K562 (cell line): Measurements from ENCODE around the gene GNGT2. TPM values are rescaled to one million over a fixed set of nuclear protein-coding genes. Genes with fewer than 3 reads are reported as not detected.

Source experiments
- ATAC-seq: fragments of 200-7000 bp; cut with Tn5 transposase; 3 replicates; pipeline ENCODE4 v1.9.1; 2020; ENCODE audit warnings: moderate library complexity
- BruUV-seq: library from RNA; stranded (reverse); fragments of 400-500 nt; replicated peaks from 2 replicates; lab custom pipeline; 2021; lab: Mats Ljungman, UMichigan
- CTCF ChIA-PET: fragments of 300-600 bp; formaldehyde crosslinking; extraction: SDS; loops from one replicate; lab custom pipeline; 2021; ENCODE audit warnings: low intra/inter-chr PET ratio; lab: Yijun Ruan, JAX
- POLR2A ChIA-PET: fragments of 300-600, 350-650 bp; sonication (Branson Sonifier 250); formaldehyde crosslinking; extraction: SDS; loops from one replicate; lab custom pipeline; 2021; ENCODE audit warnings: antibody characterized with exemption, inconsistent platforms; lab: Yijun Ruan, JAX
- DNase-seq, 4 experiments: peaks; one replicate each; pipeline versions ENCODE4 v3.0.0 to v3.0.0-alpha.2; 2011 to 2018; ENCODE audit warnings: low spot score in 3 of 4, mixed read lengths in 3 of 4; ENCODE audit errors: extremely low read depth in 1 of 4
- FAIRE-seq: peaks from 2 replicates; lab custom pipeline; 2011; peaks lifted over from hg19 to GRCh38; lab: Jason Lieb, UNC
- H2AFZ ChIP-seq: 2 replicates; pipeline ENCODE4 v1.6.0; 2011; ENCODE audit warnings: low read depth, low read length, control low read depth, inconsistent platforms
- H3K27ac ChIP-seq: fragments of 200-600 bp; 3 replicates; pipeline ENCODE4 v1.8.0; 2011; ENCODE audit warnings: low read depth, mild to moderate bottlenecking, control low read depth, inconsistent platforms, low read length, moderate library complexity, mixed read lengths; ENCODE audit errors: extremely low read depth
- H3K27me3 ChIP-seq, 2 experiments: fragments of 300-600 bp in 1 of 2; 2 replicates in 1 of 2; 3 replicates in 1 of 2; pipeline versions ENCODE4 v1.6.0 to v1.8.0; 2011; ENCODE audit warnings: inconsistent platforms in 2 of 2, low read length in 2 of 2, mild to moderate bottlenecking in 1 of 2, mixed read lengths in 1 of 2, moderate library complexity in 1 of 2; ENCODE audit not compliant: control insufficient read depth in 2 of 2, insufficient read depth in 2 of 2
- H3K36me3 ChIP-seq: fragments of 300-600 bp; 3 replicates; pipeline ENCODE4 v1.8.0; 2011; ENCODE audit warnings: mild to moderate bottlenecking, low read length, inconsistent platforms; ENCODE audit not compliant: control insufficient read depth, insufficient read depth
- H3K4me1 ChIP-seq, 2 experiments: fragments of 200-600 bp in 1 of 2; replicated peaks in 1 of 2; 2 replicates in 1 of 2; 3 replicates in 1 of 2; pipeline versions ENCODE4 v1.5.1 to v1.8.0; 2011; ENCODE audit warnings: inconsistent platforms in 2 of 2, low read length in 2 of 2, mild to moderate bottlenecking in 1 of 2, mixed read lengths in 1 of 2, moderate library complexity in 1 of 2; ENCODE audit not compliant: control insufficient read depth in 2 of 2, insufficient read depth in 2 of 2
- H3K4me2 ChIP-seq: 2 replicates; pipeline ENCODE4 v1.6.1; 2011; ENCODE audit warnings: low read length, control low read depth, inconsistent platforms, mixed read lengths; ENCODE audit not compliant: insufficient read depth
- H3K4me3 ChIP-seq: fragments of 200-600 bp; sonication (generic), shearing (Covaris generic); 2 replicates; pipeline ENCODE4 v1.5.1; 2016; ENCODE audit warnings: control low read depth, inconsistent platforms
- H3K79me2 ChIP-seq: fragments of 200-600 bp; 3 replicates; pipeline ENCODE4 v1.8.0; 2011; ENCODE audit warnings: low read length, inconsistent platforms; ENCODE audit not compliant: control insufficient read depth, insufficient read depth
- H3K9ac ChIP-seq, 2 experiments: 2 replicates each; pipeline versions ENCODE4 v1.6.0 to v1.6.1; 2011; ENCODE audit warnings: low read depth in 2 of 2, low read length in 2 of 2, control low read depth in 1 of 2, inconsistent platforms in 1 of 2, mild to moderate bottlenecking in 1 of 2, mixed read lengths in 1 of 2; ENCODE audit not compliant: insufficient read depth in 1 of 2
- H3K9me1 ChIP-seq: one replicate; pipeline ENCODE4 v1.6.0; 2011; ENCODE audit warnings: inconsistent platforms, mild to moderate bottlenecking, low read length, moderate library complexity; ENCODE audit not compliant: control insufficient read depth, insufficient read depth
- H3K9me3 ChIP-seq: replicated peaks from 2 replicates; pipeline ENCODE4 v1.5.1; 2011; ENCODE audit warnings: low read depth, low read length, inconsistent platforms; ENCODE audit not compliant: control insufficient read depth, insufficient read depth
- H4K20me1 ChIP-seq: replicated peaks from 2 replicates; pipeline ENCODE4 v1.6.1; 2011; ENCODE audit warnings: low read length, inconsistent platforms, mixed read lengths; ENCODE audit not compliant: control insufficient read depth, insufficient read depth
- ADNP ChIP-seq: fragments of 200-800 bp; sonication (Bioruptor generic); IDR thresholded peaks from 2 replicates; pipeline ENCODE4 v1.6.1; 2016; ENCODE audit warnings: missing genetic modification characterization, missing compliant biosample characterization
- BCOR ChIP-seq: fragments of 450-650 bp; IDR thresholded peaks from 2 replicates; pipeline ENCODE4 v1.6.1; 2016
- BRCA1 ChIP-seq, 2 experiments: fragments of 450-650 bp in 1 of 2; sonication (generic) in 1 of 2; formaldehyde crosslinking in 1 of 2; IDR thresholded peaks; 2 replicates each; pipeline versions ENCODE4 v1.5.0 to v1.6.1; 2017 to 2020; ENCODE audit warnings: mild to moderate bottlenecking in 1 of 2, missing genetic modification reagents in 1 of 2
- EGR1 ChIP-seq: fragments of 450-650 bp; conservative IDR thresholded peaks from 2 replicates; pipeline ENCODE4 v1.6.1; 2017; ENCODE audit warnings: mild to moderate bottlenecking
- FIP1L1 ChIP-seq: fragments of 200-400 bp; formaldehyde crosslinking; IDR thresholded peaks from 2 replicates; pipeline ENCODE4 v1.6.1; 2018; ENCODE audit warnings: mild to moderate bottlenecking, low read depth, low read length; ENCODE audit not compliant: poor library complexity, severe bottlenecking
- FOXP4 ChIP-seq: sonication (generic); formaldehyde crosslinking; IDR thresholded peaks from 2 replicates; pipeline ENCODE4 v1.8.0; 2022; ENCODE audit warnings: mild to moderate bottlenecking, missing genetic modification reagents, borderline replicate concordance
- HDAC2 ChIP-seq: fragments of 450-650 bp; IDR thresholded peaks from 2 replicates; pipeline ENCODE4 v1.6.1; 2016; ENCODE audit warnings: mild to moderate bottlenecking
- KDM1A ChIP-seq, 2 experiments: fragments of 450-650 bp; IDR thresholded peaks; 2 replicates each; pipeline ENCODE4 v1.6.1; 2016; ENCODE audit warnings: mild to moderate bottlenecking in 2 of 2
- NFYB ChIP-seq: IDR thresholded peaks from 2 replicates; pipeline ENCODE4 v1.6.1; 2011; ENCODE audit warnings: mild to moderate bottlenecking, moderate library complexity; ENCODE audit not compliant: insufficient read length; ENCODE audit errors: extremely low read depth
- NUFIP1 ChIP-seq: fragments of 450-650 bp; IDR thresholded peaks from 2 replicates; pipeline ENCODE4 v1.6.1; 2018; ENCODE audit not compliant: partially characterized antibody
- PCBP1 ChIP-seq: fragments of 200-400 bp; formaldehyde crosslinking; IDR thresholded peaks from 2 replicates; pipeline ENCODE4 v1.6.1; 2018; ENCODE audit warnings: mild to moderate bottlenecking, low read depth, low read length; ENCODE audit not compliant: poor library complexity, severe bottlenecking
- RBM25 ChIP-seq: fragments of 200-400 bp; formaldehyde crosslinking; IDR thresholded peaks from 2 replicates; pipeline ENCODE4 v1.6.1; 2018; ENCODE audit warnings: low read length, low read depth, moderate library complexity; ENCODE audit not compliant: severe bottlenecking
- RCOR1 ChIP-seq, 2 experiments: IDR thresholded peaks; 2 replicates each; pipeline ENCODE4 v1.6.1; 2012; ENCODE audit warnings: low read depth in 2 of 2, low read length in 2 of 2, borderline replicate concordance in 1 of 2, improper control_type of control experiment in 1 of 2
- SMARCA5 ChIP-seq: fragments of 450-650 bp; IDR thresholded peaks from 2 replicates; pipeline ENCODE4 v1.6.1; 2016
- ZEB2 ChIP-seq: fragments of 450-650 bp; IDR thresholded peaks from 2 replicates; pipeline ENCODE4 v1.6.1; 2016
- ZFP36 ChIP-seq: fragments of 150-350 bp; IDR thresholded peaks from 2 replicates; pipeline ENCODE4 v1.6.1; 2018; ENCODE audit warnings: low read length, low read depth; ENCODE audit not compliant: partially characterized antibody
- ZNF583 ChIP-seq: fragments of 250-450 bp; sonication (Bioruptor Pico); IDR thresholded peaks from 2 replicates; pipeline ENCODE4 v1.4.0; 2020
- ZNF785 ChIP-seq: fragments of 250-450 bp; sonication (Bioruptor Pico); IDR thresholded peaks from 2 replicates; pipeline ENCODE4 v1.4.0; 2020; ENCODE audit warnings: mild to moderate bottlenecking
- WGBS: fragments of 100-300 bp; shearing (Covaris generic); methylation state at CpG from one replicate; pipeline ENCODE4 v1.1.6; 2016; ENCODE audit warnings: low coverage, mixed read lengths; ENCODE audit not compliant: insufficient coverage; ENCODE audit errors: missing lambda C conversion rate; 5-methylcytosine and 5-hydroxymethylcytosine counted together
- in situ Hi-C: fragments of 300-500 bp; cut with MboI; formaldehyde crosslinking; loops from 4 replicates; pipeline ENCODE4 v1.15.0; 2018; ENCODE audit warnings: inconsistent platforms, mixed read lengths
- intact Hi-C: fragments of 100-400 bp; cut with micrococcal nuclease; formaldehyde crosslinking; loops from 2 replicates; pipeline ENCODE4 v1.14.2; 2022
- polyA plus RNA-seq, 8 experiments: library from polyadenylated mRNA; depleted of rRNA in 4 of 8; stranded (reverse) in 5 of 8; unstranded in 3 of 8; fragments of >200 nt; fragmentation: Nextera tagmentation in 2 of 8; fragmentation: Illumina TruSeq in 1 of 8; extraction: Ambion mirVana in 2 of 8; extraction: Trizol in 1 of 8; gene quantifications; 2 replicates each; pipeline versions ENCODE4 v1.2.1 to v1.2.3, GENCODE V29; 2011 to 2014; ENCODE audit warnings: inconsistent platforms in 1 of 8, missing spikeins in 1 of 8
- total RNA-seq, 7 experiments: library from RNA; depleted of rRNA in 6 of 7; stranded (reverse); fragments of >200 nt in 6 of 7; fragmentation: Illumina TruSeq in 2 of 7; extraction: Trizol in 2 of 7; gene quantifications; 2 replicates each; pipeline versions ENCODE4 v1.2.1 to v1.2.3, GENCODE V29; 2011 to 2021; ENCODE audit warnings: low replicate concordance in 1 of 7

Gene GNGT2
- total and polyA plus RNA-seq, 9 of the 15 experiments (the other 6 are each of a cell fraction or from before 2014, with no cell fraction given) = not detected

- ATAC-seq = no peak
- Histone ChIP-seq H3K9me1 (no peaks in the 10 kb centered on the region), H3K27ac (no peak overlapping the region), H4K20me1 (no peaks in the 10 kb centered on the region), H3K27me3 (peaks cover 0 to 36% of the 10 kb centered on the region in 2 experiments; a peak in 2 of 5 replicates), H3K79me2 (no peaks in the 10 kb centered on the region), H3K4me1 (peaks cover 5 to 17% of the 10 kb centered on the region in 2 experiments; a peak in 4 of 5 replicates), H3K36me3 (no peaks in the 10 kb centered on the region), H3K9me3 (no peaks in the 10 kb centered on the region; the same call in 1 of the 2 replicates), H3K4me3 (peak overlapping the region; percentile 65), H3K9ac (peak overlapping the region; percentile 34 to 91; a peak in 2 of 4 replicates), H2AFZ (peak overlapping the region; percentile 95), H3K4me2 (peak overlapping the region; percentile 95)
- FAIRE-seq = no peak
- intact Hi-C loops (loop anchor here (5.0 kb wide), 3 partner anchors 38 to 278 kb away; no protein-coding TSS in a partner anchor), in situ Hi-C loops (no loop called here)
- 11% methylated on average over 20 of the region's 36 CpGs for WGBS
- CTCF ChIA-PET = no interaction called here
- TF ChIP-seq ZFP36 = peak; percentile 77
- TF ChIP-seq EGR1 = peak; percentile 12; the same call in 1 of the 2 replicates
- TF ChIP-seq BCOR = peak; percentile 90
- peak; percentile 58 to 84 for TF ChIP-seq KDM1A (IDR thresholded peaks at IDR 0.05)
- no peak for TF ChIP-seq ZNF785 (CRISPR knock-in tag)
- TF ChIP-seq ADNP = 0 out of 2 replicates have a peak, but pooled peaks have one; percentile 21
- TF ChIP-seq HDAC2 = 0 out of 2 replicates have a peak, but pooled peaks have one; percentile 25
- TF ChIP-seq PCBP1 = peak; percentile 43
- TF ChIP-seq NUFIP1 = no peak
- TF ChIP-seq RCOR1 (IDR thresholded peaks at IDR 0.05; ENCODE audit: borderline replicate concordance in 1 of 2, low read depth in 2 of 2, low read length in 2 of 2) = 0 out of 4 replicates have a peak, but pooled peaks of 1 of the 2 experiments have one; percentile 3
- no peak for TF ChIP-seq FIP1L1
- TF ChIP-seq RBM25 = peak; percentile 63
- TF ChIP-seq ZEB2 = no peak
- no peak for TF ChIP-seq ZNF583
- TF ChIP-seq SMARCA5 = peak; percentile 76
- TF ChIP-seq FOXP4 = no peak
- no peak for TF ChIP-seq BRCA1 (IDR thresholded peaks at IDR 0.05)
- TF ChIP-seq BRCA1 (CRISPR knock-in tag; IDR thresholded peaks at IDR 0.05) = no peak
- TF ChIP-seq NFYB = no peak
- BruUV-seq = no TSS peak
- no peak for DNase-seq
- POLR2A ChIA-PET = no interaction called here
These were observed 19.6 kb upstream of the GNGT2 start for GRCh38 chr17:49229805-49230600.
